GM19351 (cell line): ENCODE measurements around the gene RINT1.

Source experiments
- ATAC-seq: cut with Tn5 transposase; IDR thresholded peaks from one replicate; pipeline ENCODE4 v1.9.1; 2021; ENCODE audit warnings: mild to moderate bottlenecking, moderate library complexity; ENCODE audit not compliant: unreplicated experiment

Gene RINT1

DNA sequence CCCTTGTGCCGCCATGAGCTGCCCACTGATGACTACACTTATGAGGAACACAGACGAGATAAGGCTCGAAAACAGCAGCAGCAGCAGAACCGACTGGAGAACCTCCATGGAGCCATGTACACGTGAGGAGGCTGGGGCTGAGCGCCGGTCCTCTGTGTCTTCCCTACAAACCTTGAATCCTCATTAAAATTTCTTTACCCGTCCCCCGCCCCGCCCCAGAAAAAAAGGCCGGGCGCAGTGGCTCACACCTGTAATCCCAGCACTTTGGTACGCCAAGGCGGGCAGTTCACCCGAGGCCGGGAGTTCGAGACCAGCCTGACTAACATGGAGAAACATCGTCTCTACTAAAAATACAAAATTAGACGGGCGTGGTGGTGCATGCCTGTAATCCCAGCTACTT is 1.5 kb upstream of the RINT1 start:
- no peak for ATAC-seq

DNA sequence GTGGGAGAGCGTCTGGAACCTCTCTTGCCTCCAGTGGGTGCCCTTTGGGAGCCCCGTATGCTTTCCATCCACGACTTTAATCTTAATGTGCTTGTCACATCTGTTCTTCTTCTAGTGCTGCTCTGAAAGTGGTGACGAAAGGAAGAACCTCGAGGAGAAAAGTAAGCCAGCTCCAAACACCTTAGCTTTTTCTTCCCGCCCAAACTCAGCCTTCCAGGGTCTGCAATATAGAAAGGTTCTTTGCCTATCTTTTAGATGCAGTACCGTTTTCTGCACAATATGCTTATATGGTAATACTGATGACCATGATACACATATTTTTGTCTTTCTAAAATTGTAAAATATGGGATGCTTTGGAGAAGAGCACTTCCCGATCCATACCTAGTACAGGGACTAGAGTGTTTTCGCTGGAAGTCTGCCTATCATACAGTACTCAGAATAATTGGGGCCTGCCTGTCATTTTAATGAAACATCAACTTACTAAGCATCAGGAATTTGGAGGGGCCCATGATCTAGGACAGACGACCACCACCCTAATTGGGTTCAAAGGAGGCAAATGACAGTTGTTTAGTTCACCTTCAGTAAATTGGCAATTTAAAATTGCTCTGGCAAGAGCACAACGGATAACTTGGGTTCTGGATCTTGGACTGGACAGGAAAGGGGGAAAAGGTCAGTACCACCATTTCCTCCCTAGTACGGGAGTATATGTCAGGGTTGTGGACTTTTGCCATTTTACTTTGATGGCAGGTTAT is 884 bp downstream of the RINT1 start:
- no peak for ATAC-seq

DNA sequence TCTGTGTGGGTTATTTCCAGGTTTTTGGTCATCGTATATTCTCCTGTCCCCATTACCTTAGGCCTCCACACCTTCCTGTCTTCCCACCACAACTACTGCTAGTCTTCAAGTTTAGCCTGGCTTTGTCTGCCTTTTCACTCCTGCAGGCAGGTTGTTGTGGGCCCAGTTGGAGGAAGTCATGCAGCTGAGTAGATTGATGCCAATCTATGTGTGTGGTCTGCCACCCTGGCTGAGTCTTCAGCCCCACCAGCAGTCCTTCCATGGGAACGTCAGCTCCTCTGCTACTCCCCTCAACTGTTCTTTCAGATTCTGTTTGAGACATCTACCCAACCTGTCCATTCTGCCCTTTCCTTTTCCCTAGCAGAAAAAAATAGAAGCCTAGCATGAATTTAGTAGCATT is 6.3 kb downstream of the RINT1 start:
- no peak for ATAC-seq

DNA sequence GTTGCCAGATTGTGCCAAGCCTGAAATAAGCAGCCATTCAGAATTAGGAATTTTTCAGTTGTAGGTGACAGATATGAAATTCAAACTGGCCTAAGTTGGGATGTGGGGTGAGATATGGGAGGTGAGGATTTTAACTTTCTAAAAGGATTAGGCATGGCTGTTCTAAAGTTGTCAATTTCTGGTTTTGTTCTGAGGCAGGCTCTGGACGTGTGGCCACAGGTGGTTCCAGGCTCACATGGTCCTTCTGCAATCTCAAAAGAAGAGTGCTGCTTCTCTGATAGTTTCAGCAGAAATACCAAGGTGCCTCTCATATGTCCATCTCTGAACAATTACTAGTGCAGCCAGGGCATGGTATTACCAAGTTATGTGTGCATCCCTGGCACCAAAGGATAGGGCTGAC is 27.9 kb downstream of the RINT1 start:
- ATAC-seq: no peak

DNA sequence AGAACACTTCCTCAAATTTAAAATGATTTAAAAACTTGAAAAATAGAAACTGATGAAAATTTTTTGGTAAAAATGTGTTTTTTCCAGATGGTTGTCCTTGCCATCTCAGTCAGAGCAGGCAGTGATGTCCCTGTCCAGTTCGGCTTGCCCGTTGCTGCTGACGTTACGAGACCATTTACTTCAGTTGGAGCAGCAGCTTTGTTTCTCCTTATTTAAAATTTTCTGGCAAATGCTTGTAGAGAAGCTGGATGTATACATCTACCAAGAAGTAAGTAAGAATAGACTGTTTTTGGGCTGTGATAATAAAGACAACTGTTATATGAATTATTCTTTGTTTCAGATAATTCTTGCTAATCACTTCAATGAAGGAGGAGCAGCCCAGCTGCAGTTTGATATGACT is 33.2 kb downstream of the RINT1 start:
- ATAC-seq: no peak

DNA sequence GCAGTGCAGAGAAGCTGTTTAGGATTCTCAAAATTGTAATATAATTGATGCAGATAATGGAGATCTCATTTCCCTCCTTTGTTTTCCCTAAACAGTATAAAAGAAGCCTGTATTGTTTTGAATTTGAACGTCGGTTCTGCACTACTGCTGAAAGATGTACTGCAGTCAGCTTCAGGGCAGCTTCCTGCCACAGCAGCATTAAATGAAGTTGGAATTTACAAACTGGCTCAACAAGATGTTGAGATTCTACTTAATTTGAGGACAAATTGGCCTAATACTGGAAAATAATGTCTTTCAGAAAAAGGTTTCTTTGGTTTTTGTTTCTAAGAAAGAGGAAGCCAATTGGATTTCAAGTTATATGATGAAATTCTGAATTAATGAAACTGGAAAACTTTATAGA is 35.0 kb downstream of the RINT1 start:
- no peak for ATAC-seq

DNA sequence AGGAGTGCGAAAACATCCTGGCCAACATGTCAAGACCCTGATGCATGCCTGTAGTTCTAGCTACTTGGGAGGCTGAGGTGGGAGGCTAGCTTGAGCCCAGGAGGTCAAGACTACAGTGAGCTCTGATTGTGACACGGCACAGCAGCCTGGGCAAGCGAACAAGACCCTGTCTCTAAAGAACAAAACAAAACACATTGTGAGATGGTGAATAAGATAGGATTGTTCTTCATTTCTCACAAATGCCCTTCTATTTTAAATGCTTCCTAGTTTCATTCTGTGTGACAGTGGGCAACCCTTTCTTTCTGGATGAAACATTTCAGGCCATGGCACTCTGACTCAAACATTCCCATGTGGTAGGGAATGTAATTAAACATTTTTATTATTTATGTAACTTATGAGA is 35.8 kb downstream of the RINT1 start:
- ATAC-seq: no peak

DNA sequence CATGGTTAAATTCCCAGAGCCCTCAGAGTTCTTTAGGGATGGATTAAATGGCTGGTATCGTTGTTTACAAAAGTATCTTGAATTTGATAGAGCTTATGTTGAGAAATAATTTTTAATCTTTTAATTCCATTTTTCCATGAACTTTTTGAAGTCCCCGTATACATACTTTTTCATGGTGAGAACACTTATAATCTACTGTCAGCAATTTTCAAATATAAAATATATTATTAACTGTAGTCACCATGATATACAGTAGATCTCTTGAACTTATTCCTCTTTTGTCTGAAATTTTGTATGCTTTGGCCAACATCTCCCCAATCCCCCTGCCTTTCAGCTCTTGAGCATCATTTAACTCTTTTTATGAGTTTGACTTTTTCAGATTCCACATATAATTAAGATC is 39.9 kb downstream of the RINT1 start:
- no peak for ATAC-seq

DNA sequence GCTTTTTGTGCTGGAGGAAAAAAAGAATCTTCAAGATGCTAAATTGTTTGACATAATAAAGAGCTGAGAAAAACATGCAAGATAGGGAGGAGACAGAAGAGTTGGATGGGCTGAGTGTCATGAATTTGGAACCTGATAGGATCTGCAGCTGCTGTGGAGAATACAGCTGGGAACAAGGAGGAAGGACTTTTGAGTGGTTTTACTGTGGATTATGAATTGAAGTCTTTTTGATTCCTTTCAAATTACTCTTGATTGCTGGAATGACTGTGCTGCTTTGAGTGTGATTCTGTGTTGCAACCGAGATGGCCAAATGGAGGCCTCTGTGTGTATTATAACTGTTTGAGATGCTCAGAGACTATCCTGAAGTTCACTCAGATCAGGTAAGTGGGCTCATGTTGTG is 45.2 kb downstream of the RINT1 start:
- no peak for ATAC-seq

DNA sequence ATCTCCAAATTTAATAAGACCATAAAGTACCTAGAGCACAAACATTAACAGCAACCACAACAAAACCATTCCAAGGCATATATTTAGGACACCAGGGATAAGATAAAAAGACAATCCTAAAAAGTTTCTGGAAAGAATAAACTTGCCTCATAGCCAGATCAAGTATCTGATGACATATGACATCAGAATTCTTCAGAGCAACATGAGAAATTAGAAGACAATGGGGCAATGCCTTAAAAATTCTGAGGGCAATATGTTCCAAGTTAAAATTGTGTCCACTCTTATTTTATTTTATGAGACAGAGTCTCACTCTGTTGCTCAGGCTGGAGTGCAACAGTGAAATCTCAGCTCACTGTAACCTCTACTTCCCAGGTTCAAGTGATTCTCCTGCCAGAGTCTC is 46.5 kb downstream of the RINT1 start:
- no peak for ATAC-seq

DNA sequence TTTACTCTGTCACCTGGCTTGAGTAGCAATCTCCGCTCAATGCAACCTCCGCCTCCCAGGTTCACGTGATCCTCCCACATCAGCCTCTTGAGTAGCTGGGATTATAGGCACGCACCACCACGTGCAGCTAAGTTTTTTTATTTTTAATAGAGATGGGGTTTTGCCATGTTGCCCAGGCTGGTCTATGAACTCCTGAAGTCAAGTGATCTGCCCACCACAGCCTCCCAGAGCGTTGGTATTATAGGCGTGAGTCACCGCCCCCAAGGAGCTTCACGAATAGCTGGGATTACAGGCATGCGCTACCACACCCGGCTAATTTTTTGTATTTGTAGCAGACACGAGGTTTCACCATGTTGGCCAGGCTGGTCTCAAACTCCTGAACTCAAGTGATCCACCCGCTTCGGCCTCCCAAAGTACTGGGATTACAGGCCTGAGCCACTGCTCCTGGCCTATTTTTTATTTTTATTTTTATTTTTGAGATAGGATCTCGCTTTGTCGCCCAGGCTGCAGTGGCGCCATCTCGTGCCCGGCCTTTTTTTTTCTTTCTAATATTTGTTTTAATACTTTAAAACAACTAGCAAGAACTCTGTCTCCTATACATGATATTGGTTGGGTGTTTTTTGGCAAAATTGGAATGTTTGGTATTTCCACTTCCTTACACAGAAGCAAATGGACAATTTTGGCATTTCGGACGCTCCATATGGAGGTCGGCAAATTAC is 48.2 kb downstream of the RINT1 start:
- ATAC-seq: no peak

DNA sequence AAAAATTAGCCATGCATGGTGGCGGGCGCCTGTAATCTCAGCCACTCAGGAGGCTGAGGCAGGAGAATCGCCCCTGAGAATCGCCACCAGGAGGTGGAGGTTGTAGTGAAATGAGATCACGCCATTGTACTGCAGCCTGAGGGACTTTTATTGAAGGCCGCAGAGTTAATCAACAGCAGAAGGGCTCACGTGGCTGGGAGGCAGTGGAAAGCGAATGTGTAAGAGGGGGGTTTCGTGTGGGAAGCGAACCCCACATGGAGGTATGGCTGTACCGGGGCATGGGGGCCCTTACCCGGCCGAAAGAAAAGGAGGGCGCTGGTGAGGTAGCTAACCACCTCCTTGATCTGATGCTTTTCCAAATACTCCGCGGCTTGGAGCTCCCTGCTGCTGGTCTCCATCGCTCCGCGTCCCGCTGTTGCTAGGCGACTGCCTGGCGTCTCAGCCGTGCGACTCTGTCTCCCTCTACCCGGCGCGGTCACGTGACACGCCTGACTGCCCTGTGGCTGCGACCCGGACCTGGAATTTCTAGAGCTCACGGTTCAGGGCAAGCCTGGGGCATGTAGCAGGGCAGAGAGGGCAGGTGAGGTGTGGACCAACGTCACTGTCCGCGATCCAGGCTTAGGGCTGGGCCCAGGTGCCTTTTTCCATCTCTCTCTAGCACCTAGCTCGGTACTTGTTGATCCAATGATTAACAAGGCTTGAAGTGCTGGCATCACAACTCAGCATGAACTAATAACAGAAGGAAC is 49.2 kb downstream of the RINT1 start, which contains the start of gene EFCAB10:
Gene EFCAB10, minus strand, starts transcription at position 428 of the 746 bp plus-strand sequence. Its CDS starts 30 bp downstream, at position 398.
- peak; percentile 89 for ATAC-seq

DNA sequence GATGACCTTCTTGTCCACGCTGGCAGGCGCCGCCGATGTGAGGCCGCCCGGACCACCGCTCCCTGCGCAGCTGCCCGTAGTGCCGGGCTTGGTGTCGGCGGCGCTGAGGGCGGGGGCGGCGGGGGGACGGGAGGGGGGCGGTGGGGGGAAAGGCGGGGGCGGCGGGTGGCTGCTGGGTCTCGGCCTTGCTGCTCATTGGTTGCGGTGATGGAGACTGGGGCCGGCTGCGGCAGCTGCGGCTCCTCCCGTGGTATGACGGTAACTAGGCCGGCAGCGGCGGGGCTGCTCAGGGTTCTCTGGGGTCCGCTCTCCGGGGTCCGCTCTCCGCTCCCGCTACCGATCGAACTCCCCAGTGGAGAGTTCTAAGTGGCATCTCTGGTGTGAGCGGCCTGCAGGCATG is 51.1 kb downstream of the RINT1 start:
- no peak for ATAC-seq

DNA sequence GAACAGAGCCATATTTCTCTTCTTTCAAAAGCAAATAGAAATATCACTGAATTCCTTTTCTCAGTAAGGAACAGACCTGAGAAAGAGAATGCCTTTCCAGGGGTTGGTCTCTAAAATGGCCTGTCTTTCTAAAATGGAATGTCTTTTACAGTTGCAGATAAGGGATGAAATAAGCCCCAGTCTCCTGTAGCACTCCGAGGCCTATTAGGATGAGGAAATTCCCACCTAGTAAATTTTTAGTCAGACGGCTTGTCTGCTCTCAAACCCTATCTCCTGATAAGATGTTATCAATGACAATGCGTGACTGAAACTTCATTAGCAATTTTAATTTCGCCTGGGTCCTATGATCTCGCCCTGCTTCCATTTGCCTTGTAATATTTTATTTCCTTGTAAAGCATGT is 52.2 kb downstream of the RINT1 start:
- ATAC-seq: no peak

DNA sequence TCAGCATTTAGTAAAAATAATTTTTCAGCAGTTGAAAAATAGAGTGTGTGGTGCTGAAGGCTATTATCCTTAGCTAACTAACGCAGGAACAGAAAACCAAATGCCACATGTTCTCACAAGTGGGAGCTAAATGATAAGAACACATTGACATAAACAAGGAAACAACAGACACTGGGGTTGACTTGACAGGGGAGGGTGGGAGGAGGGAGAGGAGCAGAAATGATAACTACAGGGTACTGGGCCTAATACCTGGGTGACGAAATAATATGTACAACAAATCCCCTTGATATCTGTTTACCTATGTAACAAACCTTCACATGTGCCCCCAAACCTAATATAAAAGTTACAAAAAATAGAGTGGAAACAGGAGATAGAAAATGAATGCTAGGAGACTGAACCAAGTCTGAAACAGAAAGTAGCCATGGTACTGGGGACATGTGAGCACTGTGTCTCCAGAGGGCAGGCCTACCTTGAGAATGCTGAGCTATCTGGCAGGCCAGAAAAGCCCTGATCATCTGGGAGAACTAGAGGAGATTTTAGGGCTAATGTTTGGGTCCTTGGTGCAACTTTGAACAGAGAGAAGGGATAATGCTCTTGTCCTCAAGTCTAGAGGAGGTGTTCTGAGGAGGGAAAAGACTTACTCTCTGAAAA is 54.0 kb downstream of the RINT1 start:
- ATAC-seq: no peak

DNA sequence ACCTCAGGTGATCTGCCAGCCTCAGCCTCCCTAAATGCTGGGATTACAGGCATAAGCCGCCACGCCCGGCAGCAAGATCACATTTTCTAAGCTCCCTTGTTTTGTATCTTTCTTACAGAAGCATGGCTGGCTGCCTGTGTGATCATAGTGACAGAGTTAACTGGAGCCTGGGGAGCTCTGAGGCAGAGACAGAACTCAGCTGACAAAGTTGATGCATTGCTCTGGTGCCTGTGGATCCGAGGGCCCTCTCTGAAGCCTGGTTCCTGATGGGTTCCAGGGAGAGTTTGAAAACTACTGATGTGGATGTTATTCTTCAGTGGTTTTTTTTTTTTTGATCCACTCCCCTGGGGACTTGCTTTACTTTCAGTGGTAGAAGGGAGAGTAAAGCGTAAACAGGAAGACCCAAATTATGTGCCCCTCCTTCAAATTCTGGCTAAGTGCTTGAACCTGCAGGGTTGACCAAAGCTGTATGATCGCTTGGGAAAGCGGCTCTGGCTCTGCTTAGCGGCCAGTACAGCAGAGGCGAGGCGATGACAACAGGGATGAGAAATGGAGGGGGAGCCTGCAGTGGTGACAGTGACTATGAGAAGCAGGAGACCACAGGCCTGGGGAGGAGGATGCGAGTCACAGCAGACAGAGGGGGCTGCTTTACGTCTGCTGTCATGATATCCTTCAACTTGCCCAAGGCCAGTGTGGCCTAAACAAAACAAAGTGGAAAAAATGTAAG is 56.1 kb downstream of the RINT1 start:
- ATAC-seq: no peak

DNA sequence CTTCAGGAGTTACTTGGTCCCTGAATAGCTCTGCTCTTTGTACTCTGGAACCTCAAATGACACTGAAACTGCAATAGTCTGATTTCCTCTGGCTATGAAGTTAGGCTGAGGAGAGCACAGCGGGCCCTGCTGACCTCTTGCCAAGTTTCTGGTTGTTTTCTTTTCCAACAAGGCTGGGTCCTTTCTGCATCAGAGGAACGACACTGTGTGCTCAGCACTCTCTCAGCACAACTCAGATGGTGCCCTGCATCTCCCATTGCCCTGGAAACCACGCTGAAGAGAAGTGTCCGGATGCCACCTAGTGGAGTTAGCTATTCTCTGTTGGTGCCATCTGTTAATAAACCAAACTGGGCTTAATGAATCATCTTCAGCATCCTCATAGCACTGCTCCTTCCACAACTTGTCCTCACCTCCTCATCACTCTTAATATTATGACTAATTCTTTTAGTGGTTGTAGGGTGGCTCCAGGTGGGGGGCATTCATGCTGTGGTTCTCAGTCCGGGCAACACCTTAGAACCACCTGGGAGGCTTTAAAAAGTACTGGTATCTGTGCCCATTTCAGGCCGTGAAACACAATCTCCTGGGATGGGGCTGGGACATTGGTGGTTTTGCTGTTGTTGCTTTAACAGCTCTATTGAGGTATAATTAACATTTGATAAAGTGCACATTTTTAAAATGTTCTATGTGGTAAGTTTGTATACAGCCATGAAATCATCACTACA is 57.5 kb downstream of the RINT1 start:
- ATAC-seq: peak; percentile 88

DNA sequence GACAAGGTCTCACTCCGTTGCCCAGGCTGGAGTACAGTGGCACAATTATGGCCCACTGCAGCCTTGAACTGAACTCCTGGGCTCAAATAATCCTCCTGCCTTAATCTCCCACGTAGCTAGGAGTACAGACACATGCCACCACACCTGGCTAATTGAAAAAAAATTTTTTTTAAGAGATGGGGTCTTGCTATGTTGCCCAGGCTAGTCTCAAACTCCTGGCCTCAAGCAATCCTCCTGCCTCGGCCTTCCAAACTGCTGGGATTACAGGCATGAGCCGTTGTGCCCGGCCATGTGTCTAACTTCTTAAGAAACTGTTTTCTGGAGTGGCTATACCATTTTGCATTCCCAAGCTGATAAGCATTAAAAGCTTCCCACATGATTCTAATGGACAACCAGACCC is 58.8 kb downstream of the RINT1 start:
- no peak for ATAC-seq

DNA sequence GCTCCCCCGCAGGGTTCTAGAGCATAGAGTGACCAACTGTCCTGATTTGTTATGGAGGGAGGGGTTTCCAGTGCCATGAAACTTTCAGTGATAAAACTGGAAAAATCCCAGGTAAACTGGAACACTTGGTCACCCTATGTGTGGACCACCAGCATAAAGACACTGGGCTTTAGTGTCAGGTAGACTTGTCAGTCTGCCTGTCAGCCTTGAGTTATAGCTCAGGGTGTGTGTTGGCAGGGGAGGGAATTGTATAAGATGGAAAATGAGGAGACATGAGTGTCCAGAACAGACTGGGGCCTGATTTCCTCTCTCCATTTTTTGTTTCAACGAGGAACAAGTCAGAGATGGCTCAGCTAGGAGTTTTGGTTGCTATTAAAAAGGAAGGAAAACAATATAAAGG is 59.5 kb downstream of the RINT1 start:
- ATAC-seq: no peak

DNA sequence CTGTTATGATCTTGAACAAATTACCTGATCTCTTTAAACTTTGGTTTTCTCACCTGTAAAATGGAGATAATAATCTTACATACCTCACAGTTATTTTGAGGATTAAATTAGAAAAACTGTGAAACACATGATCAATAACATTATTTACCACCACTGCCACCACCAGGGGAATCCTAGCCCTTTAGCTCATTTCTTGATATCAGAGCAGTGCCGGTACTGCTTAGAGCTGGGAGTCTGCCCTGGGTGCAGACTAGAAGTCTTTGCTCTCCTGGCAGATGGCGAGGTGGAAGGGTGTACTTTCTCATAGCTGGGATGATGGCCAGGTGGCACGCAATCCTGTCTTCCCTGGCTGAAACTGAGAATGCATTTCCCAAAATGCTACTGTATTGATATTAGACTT is 62.0 kb downstream of the RINT1 start:
- ATAC-seq: no peak
